ENCODE data around the gene LRFN2. TPM values are rescaled to one million over a fixed set of nuclear protein-coding genes. Genes with fewer than 3 reads are reported as not detected.

The LRFN2 gene
- total RNA-seq, 1 donor from 2014 or later = not detected

- intact Hi-C loops (cut with micrococcal nuclease) = no loop called here
- no peak for TF ChIP-seq CTCF (IDR thresholded peaks at IDR 0.05)
- ATAC-seq (ENCODE audit: low read depth) = no peak
- POLR2A ChIA-PET = no interaction called here
- DNase-seq = no peak
- CTCF ChIA-PET = no interaction called here
- H3K4me1 Mint-ChIP-seq = no peaks in the 10 kb centered on the region
- H3K9me3 Mint-ChIP-seq = no peaks in the 10 kb centered on the region
- no peak overlapping the region for H3K4me3 Mint-ChIP-seq
- H3K27ac Mint-ChIP-seq = no peak overlapping the region
- peaks cover 2% of the 10 kb centered on the region for H3K27me3 Mint-ChIP-seq
- no peaks in the 10 kb centered on the region for H3K36me3 Mint-ChIP-seq (ENCODE audit: low read depth)
These were observed 112.2 kb downstream of the LRFN2 start for GRCh38 chr6:40474937-40475336.

- ChIA-PET POLR2A (no interaction called here), CTCF (no interaction called here)
- ATAC-seq (ENCODE audit: low read depth) = no peak
- no peaks in the 10 kb centered on the region for H3K4me1 Mint-ChIP-seq
- H3K27ac Mint-ChIP-seq = no peak overlapping the region
- no peak overlapping the region for H3K4me3 Mint-ChIP-seq
- no peaks in the 10 kb centered on the region for H3K9me3 Mint-ChIP-seq
- no peaks in the 10 kb centered on the region for H3K36me3 Mint-ChIP-seq (ENCODE audit: low read depth)
- H3K27me3 Mint-ChIP-seq = peaks cover under 1% of the 10 kb centered on the region
- no peak for DNase-seq
- intact Hi-C loops (cut with micrococcal nuclease) = no loop called here
- no peak for TF ChIP-seq CTCF (IDR thresholded peaks at IDR 0.05)
These were observed 114.1 kb downstream of the LRFN2 start for GRCh38 chr6:40473026-40473425.

GRCh38 chr6:40472353-40472752 lies 114.8 kb downstream of the LRFN2 start:
- DNase-seq (no peak), ATAC-seq (ENCODE audit: low read depth) (no peak)
- CTCF ChIA-PET = no interaction called here
- no peak for TF ChIP-seq CTCF (IDR thresholded peaks at IDR 0.05)
- intact Hi-C loops (cut with micrococcal nuclease) = no loop called here
- Mint-ChIP-seq H3K4me3 (no peak overlapping the region), H3K27me3 (no peaks in the 10 kb centered on the region), H3K9me3 (no peaks in the 10 kb centered on the region), H3K36me3 (ENCODE audit: low read depth) (no peaks in the 10 kb centered on the region), H3K4me1 (no peaks in the 10 kb centered on the region), H3K27ac (no peak overlapping the region)
- POLR2A ChIA-PET = no interaction called here

- no peak for TF ChIP-seq CTCF (IDR thresholded peaks at IDR 0.05)
- Mint-ChIP-seq H3K9me3 (no peaks in the 10 kb centered on the region), H3K27me3 (no peaks in the 10 kb centered on the region), H3K27ac (no peak overlapping the region), H3K36me3 (ENCODE audit: low read depth) (no peaks in the 10 kb centered on the region), H3K4me3 (no peak overlapping the region), H3K4me1 (no peaks in the 10 kb centered on the region)
- ChIA-PET CTCF (no interaction called here), POLR2A (no interaction called here)
- no peak for DNase-seq
- intact Hi-C loops (cut with micrococcal nuclease) = no loop called here
- no peak for ATAC-seq (ENCODE audit: low read depth)
These were observed 115.9 kb downstream of the LRFN2 start for GRCh38 chr6:40471243-40471642.

- H3K9me3 Mint-ChIP-seq = no peaks in the 10 kb centered on the region
- no peaks in the 10 kb centered on the region for H3K36me3 Mint-ChIP-seq (ENCODE audit: low read depth)
- DNase-seq (no peak), ATAC-seq (ENCODE audit: low read depth) (no peak)
- no peak for TF ChIP-seq CTCF (IDR thresholded peaks at IDR 0.05)
- POLR2A ChIA-PET = no interaction called here
- H3K4me1 Mint-ChIP-seq = no peaks in the 10 kb centered on the region
- H3K27me3 Mint-ChIP-seq = no peaks in the 10 kb centered on the region
- intact Hi-C loops (cut with micrococcal nuclease) = no loop called here
- no peak overlapping the region for H3K4me3 Mint-ChIP-seq
- CTCF ChIA-PET = no interaction called here
- H3K27ac Mint-ChIP-seq = no peak overlapping the region
These were observed 117.8 kb downstream of the LRFN2 start for GRCh38 chr6:40469323-40469722.

Data from activated B cell treated with CpG ODN at 0.5 μM for 24 hours (primary cell).